ENCODE data around the gene AP1M1.

DNA sequence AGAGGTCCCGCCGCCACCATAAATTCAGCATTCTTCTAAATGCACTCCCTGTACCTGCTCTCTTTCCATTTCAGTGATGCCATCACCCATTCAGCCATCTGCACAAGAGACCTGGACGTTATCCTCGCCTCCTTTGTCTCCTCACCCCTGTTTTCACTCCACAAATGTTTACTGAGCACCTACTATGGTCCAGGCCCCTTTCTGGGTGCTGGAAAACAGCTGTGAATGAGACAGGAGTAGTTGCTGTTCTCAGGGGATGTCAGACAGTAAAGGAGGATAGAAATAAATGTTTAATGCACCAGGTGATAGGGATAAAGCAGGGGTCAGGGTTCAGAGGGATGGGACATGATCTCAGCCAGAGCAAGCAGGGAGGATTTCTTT lies 3.3 kb downstream of the AP1M1 start:
- TF ChIP-seq POLR2A (IDR thresholded peaks at IDR 0.05), result no peak
- TF ChIP-seq, protein P1, sequence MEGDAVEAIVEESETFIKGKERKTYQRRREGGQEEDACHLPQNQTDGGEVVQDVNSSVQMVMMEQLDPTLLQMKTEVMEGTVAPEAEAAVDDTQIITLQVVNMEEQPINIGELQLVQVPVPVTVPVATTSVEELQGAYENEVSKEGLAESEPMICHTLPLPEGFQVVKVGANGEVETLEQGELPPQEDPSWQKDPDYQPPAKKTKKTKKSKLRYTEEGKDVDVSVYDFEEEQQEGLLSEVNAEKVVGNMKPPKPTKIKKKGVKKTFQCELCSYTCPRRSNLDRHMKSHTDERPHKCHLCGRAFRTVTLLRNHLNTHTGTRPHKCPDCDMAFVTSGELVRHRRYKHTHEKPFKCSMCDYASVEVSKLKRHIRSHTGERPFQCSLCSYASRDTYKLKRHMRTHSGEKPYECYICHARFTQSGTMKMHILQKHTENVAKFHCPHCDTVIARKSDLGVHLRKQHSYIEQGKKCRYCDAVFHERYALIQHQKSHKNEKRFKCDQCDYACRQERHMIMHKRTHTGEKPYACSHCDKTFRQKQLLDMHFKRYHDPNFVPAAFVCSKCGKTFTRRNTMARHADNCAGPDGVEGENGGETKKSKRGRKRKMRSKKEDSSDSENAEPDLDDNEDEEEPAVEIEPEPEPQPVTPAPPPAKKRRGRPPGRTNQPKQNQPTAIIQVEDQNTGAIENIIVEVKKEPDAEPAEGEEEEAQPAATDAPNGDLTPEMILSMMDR (IDR thresholded peaks at IDR 0.05), result no peak
